ENCODE results near the gene CBLB.

Gene CBLB

DNA sequence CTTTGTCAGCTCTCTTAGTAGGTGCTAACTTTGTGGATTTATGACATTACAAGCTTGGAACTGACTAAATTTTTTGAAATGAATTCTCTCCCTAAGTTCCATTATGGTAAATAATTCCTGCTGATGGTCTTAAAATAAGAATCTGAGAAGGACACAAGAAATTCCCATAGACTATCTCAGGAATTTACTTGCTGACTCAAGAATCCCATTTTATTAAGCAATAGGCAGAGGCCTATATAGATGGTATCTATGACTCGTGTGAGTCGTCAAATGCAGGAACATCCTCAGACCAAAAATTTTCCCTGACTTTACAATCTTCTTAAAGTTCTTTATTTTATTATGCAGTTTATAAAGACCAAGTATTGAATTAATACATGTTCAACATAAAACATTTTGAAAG is 30.7 kb upstream of the CBLB start:
- in situ Hi-C loops (cut with MboI; ENCODE audit: low sequenced_read_pairs, unreplicated experiment) = no loop called here
- TF ChIP-seq CTCF (IDR thresholded peaks at IDR 0.05; ENCODE audit: borderline replicate concordance, control extremely low read depth, extremely low read depth, insufficient read depth, missing control alignments) = no peak
- no peak for DNase-seq (ENCODE audit: low spot score)

GRCh38 chr3:105891101-105891500 is 22.3 kb upstream of the CBLB start:
- no peak for TF ChIP-seq CTCF (IDR thresholded peaks at IDR 0.05; ENCODE audit: borderline replicate concordance, control extremely low read depth, extremely low read depth, insufficient read depth, missing control alignments)
- no peak for DNase-seq (ENCODE audit: low spot score)
- in situ Hi-C loops (cut with MboI; ENCODE audit: low sequenced_read_pairs, unreplicated experiment) = no loop called here

DNA sequence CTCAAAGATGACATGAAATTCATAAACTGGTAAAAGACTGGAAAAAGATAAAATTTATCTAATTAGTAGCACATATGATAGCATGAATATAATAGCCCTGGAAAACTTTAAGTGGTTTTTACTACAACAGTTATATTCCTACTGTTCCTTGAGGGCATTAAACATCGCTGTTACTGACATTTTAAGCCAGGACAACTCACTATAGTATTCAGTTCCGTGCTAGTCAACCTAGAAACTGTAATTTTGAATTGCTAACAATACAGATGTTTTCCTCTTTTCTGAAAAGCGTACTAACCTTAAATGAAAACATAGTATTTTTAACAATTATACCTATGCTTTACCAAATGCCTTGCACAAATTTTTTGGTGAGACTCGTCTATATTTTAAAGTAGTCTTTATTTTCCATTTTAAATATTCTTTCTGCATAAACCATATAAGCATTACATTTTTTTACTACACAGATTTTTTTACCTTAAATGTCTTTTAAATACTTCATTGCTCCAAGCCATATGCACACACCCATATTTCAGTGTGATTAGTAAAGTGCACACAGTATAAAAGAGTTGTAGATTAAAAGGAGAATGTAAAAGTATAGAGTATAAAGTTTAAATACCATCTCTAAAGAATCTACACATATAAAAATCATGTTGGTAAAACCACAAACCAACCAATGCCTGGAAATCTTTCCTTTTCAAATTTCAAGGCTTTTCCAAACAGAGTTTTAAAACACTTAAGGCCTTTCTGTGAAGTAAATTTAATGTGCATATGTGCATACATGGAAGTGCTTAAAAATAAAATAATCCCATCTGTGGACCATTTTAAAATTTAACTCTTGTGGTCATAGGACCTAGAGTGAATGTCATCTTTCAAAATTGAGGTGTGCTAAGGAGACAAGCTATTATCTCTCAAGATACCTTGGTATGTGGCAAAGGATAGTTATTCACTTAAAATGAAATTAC is 20.1 kb upstream of the CBLB start:
- DNase-seq (ENCODE audit: low spot score) = no peak
- no peak for TF ChIP-seq CTCF (IDR thresholded peaks at IDR 0.05; ENCODE audit: borderline replicate concordance, control extremely low read depth, extremely low read depth, insufficient read depth, missing control alignments)
- in situ Hi-C loops (cut with MboI; ENCODE audit: low sequenced_read_pairs, unreplicated experiment) = no loop called here

GRCh38 chr3:105885256-105885655 is 16.4 kb upstream of the CBLB start:
- no peak for TF ChIP-seq CTCF (IDR thresholded peaks at IDR 0.05; ENCODE audit: borderline replicate concordance, control extremely low read depth, extremely low read depth, insufficient read depth, missing control alignments)

DNA sequence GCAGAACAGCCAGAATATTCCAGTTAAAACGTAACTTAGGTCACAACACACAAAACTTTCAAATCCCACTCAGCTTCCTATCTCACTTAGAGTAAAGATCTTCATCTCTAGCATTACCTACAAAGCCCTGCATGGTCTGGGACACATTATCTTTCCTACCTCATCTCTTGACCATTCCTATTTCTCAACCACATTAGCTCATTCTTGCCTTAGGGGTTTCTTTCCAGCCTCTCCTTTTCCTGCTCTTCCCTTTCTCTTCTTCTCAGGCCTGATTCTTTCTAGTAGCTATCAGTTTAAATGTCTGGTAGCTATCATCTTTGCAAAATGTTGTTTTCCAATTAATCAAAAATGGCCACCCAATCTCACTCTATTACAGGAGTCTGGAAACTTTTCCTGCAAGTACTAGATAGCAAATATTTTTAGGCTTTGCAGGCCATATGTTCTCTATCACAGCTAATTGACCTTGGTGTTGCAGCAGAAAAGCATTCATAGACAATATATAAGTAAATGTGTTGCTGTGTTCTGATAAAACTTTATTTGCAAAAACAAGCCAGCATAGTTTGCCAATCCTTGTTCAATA is 15.1 kb upstream of the CBLB start:
- no peak for DNase-seq (ENCODE audit: low spot score)
- TF ChIP-seq CTCF (IDR thresholded peaks at IDR 0.05; ENCODE audit: borderline replicate concordance, control extremely low read depth, extremely low read depth, insufficient read depth, missing control alignments) = no peak

More at GRCh38 chr3:105885256-105885655, 16.4 kb upstream of the CBLB start:
- no peak for DNase-seq (ENCODE audit: low spot score)
- in situ Hi-C loops (cut with MboI; ENCODE audit: low sequenced_read_pairs, unreplicated experiment) = no loop called here

DNA sequence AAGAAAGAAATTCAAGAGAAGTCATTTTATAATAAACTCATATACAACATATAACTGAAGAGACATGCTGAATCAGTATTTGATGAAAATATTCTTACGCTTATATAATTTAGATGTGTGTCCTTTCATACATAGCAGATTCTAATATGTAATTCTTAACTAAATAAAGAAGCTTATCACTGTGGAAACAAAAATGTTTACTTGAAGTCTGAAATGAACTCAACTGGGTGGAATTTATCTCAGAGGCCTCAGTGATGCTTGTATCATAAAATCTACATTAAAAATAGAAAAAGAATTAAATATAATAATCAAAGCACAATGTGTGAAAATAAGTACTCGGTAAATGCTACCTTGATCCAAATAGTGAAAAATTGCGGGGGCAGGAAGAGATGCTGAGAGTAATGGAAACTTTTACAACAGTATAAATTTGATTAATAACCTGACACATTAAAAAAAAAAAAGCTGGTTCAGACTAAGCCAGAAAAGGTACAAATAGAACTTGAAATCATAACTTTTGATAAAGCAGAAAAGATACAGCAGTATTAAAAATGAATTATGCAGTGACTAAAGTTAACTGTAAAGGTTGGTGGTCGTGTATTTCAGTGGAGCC is 12.0 kb upstream of the CBLB start:
- TF ChIP-seq CTCF (IDR thresholded peaks at IDR 0.05; ENCODE audit: borderline replicate concordance, control extremely low read depth, extremely low read depth, insufficient read depth, missing control alignments) = no peak
- in situ Hi-C loops (cut with MboI; ENCODE audit: low sequenced_read_pairs, unreplicated experiment) = no loop called here

More for the DNA sequence above, 15.1 kb upstream of the CBLB start:
- in situ Hi-C loops (cut with MboI; ENCODE audit: low sequenced_read_pairs, unreplicated experiment) = no loop called here

More for the DNA sequence above, 12.0 kb upstream of the CBLB start:
- no peak for DNase-seq (ENCODE audit: low spot score)
